DMS53 treated with DMSO at 0.1 percent for 48 hours (cell line): ENCODE measurements around the gene DDR1.
A peak's percentile ranks its signal among the peaks of the same experiment; 100 is the strongest.
"Not testable (repeated sequence)": the region's sequence is repeated elsewhere in the genome, so short reads cannot be mapped to it uniquely, and the experiment has no call there.

Experiments
- DNase-seq: peaks from one replicate; lab custom pipeline; 2025; ENCODE audit not compliant: unreplicated experiment; lab: John Stamatoyannopoulos, UW

The DDR1 gene

DNA sequence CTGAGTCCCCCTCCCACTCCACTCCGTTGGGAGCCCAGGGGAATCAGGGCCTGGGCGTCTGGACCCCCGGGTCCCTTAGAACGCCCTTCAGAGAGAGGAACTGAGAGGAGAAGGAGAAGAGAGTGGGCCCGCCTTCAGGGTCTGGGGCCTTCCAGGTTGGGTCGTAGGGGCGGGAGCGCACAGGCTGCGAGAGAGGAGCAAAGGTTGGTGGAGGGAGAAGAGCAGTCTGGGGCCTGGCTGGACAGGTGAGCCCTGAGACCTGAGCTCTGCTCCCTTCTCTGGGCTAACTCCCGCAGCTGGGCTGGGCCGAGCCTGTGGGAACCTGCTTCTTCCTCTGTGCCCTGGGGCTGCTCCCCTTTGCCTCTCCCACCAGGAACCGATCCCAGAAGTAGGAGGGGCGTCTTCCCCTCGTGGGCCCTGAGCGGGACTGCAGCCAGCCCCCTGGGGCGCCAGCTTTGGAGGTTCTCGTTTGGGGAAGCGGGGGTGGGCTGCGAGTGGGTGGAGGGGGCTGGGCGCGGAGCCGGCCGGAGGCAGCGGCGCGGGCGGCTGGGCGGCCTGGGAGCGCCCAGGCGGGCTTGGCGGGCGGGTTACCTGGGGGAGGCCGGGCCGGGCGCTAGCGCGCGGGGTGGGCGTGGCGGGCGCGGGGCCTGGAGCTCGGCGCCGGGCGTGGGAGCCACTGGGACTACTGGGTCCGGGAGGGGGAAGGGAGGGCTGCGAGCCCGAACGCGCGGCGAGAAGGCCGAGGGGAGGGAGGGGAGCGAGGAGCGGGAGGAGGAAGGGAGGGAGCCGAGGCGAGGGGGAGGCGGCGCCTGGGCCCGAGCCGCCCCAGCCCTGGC lies at the start of gene DDR1:
Gene DDR1 (plus strand): TSS at position 835 of the 836 bp plus-strand sequence. CDS start 4,211 bp downstream, outside the sequence.
- DNase-seq, result peak; percentile 66

DNA sequence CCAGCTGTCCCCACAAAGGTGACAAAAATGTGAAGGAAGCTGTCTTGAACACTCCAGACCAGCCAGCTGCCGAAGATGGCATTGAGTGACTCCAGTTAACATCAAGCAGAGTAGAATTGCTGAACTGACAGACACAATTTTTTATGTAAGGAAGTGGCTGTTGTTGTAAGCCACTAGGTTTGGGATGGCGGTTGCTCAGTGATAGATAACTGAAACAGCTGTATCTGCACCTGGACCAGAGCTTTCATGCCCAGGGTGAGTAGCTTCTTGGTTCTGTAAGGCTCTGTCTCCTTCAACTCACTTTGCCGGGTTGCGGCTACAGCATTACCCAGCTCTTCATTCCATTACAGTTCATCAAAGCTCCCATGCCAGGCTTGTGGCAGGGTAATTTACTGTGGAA lies 49.7 kb upstream of the DDR1 start:
- DNase-seq, result no peak

DNA sequence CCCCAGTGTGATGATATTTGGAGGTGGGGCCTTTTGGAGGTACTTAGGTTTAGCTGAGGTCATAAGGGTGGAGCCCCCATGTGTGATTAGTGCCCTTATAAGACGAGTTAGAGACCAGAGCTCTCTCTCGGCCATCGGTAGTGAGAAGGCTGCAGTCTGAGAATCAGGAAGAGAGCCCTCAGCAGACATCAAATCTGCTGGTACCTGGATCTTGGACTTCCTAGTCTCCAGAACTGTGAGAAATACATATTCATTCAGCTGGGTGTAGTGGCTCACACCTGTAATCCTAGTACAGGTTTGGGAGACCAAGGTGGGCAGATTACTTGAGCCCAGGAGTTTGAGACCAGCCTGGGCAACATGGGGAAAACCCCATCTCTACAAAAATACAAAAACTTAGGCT lies 48.7 kb upstream of the DDR1 start:
- DNase-seq, result no peak

DNA sequence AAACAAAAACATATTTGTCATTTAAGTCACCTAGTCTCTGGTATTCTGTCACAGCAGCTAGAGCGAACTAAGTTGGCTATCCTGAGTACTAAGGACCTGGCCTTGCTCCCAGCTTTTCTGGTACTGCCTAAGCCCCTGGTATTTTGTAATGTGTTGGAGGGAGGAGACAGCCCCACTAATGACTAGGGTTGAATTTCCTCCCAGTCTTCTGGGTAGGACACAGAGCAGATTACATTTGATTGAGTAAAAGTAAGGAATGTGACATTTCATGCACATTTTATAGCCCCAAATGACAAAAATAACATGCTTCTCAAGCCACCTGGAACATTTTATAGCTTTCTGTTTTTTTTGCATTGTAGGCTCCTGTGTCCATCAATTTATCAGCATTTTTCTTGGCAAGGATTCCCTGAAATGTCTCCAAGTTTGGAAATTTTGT lies 47.9 kb upstream of the DDR1 start:
- DNase-seq, result no peak

DNA sequence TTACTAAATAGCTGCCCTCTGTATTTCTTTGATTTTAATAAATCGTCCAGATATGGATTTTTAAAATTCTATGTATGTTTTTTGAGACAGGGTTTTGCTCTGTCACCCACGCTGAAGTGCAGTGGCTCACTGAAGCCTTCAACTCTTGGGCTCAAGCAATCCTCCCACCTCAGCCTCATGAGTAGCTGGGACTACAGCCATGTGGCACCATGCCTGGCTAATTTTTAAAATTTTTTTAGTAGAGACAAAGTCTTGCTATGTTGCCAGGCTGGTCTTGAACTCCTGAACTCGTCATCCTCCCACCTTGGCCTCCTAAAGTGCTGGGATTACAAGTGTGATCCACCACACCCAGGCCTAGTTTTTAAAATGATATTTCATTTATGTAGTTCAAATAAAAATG lies 47.4 kb upstream of the DDR1 start:
- no peak for DNase-seq

DNA sequence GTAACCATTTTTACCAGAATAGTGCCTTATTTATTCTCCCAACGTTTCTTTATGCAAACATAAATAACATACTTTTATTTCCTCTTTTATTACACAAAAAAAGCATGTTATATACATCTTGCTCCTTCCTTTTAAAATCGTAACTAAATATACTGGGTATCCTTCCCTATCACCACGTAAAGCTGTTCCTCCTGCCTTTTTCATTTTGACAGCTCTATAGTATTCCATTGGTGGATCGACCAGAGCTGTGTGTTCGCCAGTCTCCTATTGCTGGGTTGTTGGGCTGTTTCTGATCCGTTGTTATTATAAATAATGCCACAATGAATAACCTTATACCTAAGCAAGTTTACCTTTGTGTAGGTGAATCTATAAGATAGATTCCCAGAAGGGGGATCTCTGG lies 46.9 kb upstream of the DDR1 start:
- no peak for DNase-seq

DNA sequence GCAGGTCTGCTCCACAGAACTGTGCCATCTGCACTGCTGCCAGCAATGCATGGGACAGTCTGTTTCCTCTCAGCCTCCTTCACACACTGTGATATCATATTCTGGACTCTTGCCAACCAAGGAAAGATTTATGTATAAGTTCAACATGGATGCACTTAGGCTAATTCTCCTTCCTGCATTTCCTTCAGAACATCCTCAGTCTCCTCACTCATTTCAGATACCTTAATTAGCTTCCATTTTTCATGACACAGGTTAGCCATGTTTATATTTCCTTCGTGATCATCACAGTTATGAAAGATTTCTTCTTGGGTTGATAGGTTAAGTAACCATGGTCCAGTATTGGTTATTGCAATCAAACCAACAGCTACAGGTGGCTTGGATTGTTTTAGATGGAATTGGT lies 46.4 kb upstream of the DDR1 start:
- DNase-seq, result peak; percentile 9

DNA sequence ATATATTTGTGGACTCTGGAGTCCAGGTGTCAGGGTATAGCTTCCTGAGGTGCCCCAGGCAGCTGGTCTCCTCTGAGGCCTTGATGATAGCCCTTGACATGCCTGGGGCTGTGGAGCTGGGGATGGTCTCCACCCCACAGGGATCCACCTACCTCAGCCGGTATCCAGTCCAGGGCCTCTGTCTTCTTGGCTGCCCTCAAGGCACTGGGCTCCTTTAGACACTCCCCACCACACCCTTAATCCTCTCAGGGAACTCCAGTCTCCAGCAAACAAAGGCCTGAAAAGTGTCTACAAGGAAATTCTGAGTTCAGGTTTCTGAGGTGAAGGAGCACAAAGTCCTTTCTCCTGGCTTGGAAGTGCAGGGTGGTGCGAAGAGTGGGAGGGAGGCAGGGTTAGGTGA lies 44.6 kb upstream of the DDR1 start:
- no peak for DNase-seq

DNA sequence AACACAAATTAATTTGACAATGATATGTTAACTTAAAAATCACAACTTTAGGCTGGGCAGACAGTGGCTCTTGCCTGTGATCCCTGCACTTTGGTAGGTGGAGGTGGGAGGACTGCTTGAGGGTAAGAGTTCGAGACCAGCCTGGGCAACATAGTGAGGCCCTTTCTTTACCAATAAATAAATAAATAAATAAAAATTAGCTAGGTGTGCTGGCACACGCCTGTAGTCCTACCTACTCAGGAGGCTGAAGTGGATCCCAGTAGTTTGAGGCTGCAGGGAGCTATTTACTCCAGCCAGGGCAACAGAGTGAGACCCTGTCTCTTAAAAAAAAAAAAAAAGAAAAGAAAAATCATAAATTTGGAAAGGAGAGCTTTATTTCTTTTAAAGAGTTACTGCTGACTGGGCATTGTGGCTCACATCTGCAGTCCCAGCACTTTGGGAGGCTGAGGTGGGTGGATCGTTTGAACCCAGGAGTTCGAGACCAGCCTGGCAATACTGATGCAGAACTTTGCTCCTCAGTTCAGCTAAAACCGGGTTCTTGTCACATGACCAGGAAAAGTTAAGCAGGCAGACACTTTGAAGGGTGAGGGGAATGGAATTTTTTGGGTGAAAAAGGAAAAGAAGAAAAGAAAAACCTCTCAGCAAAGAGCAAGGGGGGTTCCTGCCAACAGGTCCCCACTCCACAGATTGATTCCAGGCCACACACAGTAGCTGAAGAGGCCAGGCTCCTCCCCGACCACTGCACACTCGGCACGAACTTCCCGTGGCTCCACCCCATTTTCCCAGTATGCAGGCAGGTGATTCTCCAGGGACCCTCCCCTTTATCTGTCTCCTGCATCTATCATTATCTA lies 44.0 kb upstream of the DDR1 start:
- no peak for DNase-seq

DNA sequence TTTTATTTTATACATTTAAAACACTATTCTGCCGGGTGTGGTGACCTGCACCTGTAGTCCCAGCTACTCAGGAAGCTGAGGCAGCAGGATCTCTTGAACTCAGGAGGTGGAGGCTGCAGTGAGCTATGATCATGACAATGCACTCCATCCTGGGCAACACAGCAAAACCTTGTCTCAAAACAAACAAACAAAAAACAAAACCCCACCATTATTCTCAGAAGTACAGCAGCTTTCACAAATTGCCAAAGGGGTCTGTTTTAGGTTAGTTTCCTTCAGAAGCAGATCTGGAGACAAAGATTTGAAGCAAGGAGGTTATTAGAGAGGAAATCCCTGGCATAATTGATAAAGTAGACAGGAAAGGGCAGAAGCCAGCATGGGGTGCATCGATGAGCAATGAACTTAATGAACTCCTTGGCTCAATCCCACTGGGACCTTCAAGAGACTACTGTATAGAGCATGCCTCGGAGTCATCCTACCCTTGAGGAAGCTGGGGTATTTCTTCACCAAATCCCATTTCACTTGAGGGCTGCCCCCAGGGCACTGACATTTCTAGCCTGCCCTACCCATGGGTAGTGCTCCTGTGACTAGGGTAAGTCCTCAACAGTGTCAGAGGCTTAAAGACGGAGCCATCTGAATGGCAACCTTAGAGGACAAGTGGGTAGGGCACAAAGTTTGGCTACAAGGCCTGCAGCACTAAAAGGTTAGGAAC lies 43.2 kb upstream of the DDR1 start:
- no peak for DNase-seq

DNA sequence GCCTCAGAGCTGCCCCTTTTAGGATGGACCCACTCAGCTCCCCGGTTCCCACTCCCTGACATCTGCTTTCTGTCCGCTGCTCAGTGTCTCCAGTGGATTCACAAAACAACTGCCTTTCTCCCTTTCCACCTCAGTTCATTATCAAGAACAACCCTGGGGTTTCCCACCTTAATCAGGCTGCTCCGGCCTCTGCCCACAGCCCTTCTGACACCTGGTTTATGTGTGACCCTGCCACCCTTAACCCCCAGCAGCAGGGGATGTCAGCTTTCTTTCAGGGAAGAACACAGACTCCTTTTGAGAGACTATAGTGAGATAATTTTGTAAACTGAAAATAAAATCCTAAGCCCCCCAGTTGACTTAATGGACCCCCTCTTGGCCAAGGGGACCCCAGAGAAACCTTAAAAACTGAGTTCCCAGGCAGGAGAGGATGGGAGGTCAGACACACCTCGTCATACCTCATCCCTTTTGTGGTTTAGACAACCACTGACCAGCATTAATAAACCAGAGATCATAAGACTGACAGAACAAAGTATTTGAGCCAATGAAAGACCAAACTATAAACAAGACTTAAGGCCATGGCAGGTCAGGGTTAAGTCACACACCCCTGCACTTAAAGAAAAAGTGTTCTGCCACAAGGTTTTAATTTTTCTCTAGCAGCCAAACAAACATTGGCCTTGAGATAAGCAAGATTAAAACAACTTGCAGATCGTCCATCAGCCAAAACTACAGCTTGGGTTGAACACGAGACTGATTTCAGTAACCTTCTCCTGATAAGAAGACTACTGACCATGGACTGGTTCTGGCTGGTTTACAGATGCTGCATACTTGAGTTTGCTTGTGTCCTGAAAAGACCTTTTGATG lies 42.4 kb upstream of the DDR1 start:
- no peak for DNase-seq

DNA sequence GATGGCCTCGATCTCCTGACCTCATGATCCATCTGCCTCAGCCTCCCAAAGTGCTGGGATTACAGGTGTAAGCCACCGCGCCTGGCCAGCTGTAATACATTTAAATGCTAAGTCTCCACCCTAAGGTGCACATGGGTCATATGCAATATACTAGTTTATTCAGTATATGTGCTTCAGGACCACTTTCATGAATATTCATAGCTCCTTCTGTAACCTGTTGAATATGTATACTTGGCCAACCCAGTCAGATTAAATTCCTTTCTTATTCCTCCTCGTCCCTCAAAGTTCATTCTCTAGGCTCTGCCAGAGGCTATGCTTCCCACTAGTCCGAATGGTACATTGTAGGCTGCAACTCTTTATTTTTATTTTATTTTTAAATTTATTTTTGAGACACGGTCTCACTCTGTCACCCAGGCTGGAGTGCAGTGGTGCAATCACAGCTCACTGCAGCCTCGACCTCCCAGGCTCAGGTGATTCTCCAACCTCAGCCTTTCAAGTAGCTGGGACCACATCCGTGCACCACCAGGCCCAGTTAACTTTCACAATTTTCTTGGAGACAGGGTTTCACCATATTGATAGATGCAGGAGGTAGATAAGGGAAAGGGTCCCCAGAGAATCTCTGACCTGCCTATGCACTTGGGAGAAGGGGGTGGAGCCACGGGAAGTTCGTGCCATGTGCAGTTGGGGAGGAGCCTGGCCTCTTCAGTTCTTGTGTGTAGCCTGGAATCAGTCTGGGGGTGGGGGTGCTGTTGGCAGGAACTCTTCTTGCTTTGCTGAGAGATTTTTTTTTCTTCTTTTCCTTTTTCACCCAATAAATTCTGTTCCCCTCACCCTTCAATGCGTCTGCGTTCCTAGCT lies 41.3 kb upstream of the DDR1 start:
- DNase-seq, result no peak

DNA sequence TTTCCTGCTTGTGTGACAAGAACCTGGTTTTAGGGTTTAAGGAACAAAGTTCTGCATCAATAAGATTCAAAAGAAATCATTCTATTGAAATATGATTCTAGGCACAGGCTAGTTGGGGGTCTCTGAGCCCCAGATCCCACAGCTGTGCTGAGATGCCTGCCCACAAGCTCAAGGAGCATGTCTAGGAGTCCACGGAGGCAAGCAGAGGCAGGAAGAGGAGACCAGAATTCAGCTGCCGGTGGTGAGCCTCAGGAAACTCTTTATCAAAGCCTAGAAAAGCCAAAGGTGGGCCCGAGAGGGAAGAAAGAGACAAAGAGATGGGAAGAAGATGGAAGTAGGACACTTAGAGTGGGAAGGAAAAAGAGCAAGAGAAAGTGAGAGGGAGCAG lies 40.7 kb upstream of the DDR1 start:
- DNase-seq, result no peak

DNA sequence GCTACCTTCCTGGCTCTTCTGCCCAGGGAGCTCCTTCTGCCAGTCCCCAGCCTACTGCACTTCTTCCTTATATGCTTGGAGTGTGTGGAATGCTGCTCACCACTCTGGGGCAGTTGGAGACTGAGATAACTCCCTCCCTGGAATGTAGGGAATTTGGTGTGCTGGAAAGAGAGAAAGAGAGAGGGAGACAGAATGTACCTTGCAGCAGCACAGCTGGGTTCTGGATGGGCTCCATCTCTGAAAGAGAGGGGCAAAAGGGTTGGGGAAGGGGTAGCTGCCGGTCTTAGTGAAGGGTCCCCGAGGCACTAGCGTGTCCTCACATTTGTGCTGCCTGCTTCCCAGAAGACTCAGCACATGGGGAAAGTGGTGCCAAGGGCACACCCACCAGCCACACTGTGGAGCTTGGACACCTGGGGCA lies 40.2 kb upstream of the DDR1 start:
- DNase-seq, result no peak

DNA sequence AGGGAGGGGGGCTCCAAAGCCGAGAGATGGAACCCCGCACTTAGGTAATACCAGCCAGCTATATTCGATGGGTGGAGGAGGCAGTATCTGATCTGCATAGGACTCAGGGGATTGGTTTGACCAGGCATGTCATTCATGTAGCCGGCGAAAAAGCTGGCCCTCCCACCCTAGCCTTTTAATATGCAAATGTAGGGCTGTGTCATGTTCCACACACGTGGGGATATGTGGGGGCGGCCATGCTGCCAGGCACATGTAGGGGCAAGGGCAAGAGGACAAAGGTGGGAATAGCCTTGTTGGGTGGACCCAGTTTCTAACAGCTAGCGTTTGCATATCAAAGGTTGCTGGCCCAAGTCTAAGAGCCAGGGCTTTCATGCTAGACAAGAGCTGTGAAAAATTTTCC lies 39.1 kb upstream of the DDR1 start:
- no peak for DNase-seq

DNA sequence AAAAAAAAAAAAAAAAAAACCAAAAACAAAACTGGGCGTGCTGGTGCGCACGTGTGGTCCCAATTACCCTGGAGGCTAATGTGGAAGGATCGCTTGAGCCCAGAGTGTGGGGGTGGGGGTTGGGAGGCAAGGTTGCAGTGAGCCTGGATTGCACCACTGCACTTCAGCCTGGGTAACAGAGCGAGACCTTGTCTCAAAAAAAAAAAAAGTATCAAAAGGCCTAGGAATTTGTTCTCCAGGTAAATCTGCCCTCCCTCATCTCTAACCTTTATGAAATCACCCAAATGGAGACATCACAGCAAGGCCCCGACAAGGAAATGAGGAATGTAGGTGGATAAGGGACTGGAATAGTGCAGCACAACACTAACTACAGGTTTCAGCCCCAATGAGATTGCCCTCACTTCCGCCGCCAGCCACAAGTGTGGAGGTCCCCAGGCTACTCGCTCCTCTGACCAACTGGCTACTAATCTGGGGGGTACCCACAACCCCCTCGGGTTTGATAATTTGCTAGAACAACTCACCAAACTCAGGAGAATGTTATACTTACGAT lies 36.8 kb upstream of the DDR1 start:
- no peak for DNase-seq

DNA sequence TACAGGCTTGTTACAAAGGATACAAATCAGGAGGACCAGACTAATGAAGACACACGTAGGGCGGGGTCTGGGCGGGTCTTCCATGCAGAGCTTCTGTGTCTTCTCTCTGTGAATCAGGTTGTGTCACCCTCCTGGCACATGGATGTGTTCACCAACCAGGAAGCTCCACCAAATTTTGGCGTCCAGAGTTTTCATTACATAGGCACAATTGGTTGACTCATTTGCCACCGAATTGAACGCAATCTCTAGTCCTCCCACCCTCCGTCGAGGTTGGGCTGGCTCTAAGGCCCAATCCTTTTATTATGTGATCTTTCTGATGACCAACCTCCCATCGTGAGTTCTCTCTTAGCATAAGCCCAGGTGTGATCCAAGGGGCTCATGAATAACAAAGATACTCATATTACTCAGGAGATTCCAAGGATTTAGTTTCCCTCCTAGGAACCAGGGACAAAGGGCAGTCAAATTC lies 36.3 kb upstream of the DDR1 start:
- DNase-seq, result no peak

DNA sequence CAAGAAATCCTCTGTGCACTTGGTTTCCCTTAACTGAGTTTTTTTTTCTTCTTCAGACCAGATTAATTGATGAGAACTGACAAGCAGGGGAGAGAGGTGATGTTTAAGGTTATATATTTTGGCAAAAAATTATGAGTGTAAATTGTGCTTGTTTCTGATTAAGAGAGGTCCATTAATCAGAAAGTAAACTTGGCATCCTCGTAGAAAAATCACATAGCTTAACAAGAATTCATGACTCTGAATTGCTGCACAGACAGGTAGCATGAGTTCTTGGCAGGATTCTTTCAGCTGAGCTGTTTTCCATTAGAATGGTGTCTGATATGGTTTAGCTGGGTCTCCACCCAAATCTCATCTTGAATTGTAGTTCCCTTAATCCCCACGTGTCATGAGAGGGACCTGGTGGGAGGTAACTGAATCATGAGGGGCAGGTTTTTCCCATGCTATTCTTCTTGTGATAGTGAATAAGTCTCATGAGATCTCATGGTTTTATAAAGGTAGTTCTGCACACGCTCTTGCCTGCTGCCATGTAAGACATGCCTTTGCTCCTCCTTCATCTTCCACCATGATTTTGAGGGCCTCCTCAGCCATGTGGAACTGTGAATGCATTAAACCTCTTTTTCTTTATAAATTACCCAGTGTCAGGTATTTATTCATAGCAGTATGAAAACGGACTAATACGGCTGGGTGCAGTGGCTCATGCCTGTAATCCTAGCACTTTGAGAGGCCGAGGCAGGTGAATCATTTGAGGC lies 34.2 kb upstream of the DDR1 start:
- DNase-seq, result no peak

DNA sequence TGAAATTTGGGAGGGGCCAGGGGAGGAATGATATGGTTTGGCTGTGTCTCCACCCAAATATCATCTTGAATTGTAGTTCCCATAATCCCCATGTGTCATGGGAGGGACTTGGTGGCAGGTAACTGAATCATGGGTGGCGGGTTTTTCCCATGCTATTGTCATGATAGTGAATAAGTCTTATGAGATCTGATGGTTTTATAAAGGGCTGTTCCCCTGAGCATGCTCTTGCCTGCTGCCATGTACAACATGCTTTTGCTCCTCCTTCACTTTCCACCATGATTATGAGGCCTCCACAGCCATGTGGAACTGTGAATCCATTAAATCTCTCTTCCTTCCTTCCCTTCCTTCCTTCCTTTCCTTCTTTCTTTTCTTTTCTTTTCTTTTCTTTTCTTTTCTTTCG lies 31.9 kb upstream of the DDR1 start:
- DNase-seq, result not testable (repeated sequence)
